NCI-H146 treated with DMSO at 0.1 percent for 48 hours (cell line): ENCODE results near the gene IPP.
"Not testable (repeated sequence)": the region's sequence is repeated elsewhere in the genome, so short reads cannot be mapped to it uniquely, and the experiment has no call there.

Experiments
- DNase-seq: peaks from one replicate; lab custom pipeline; 2025; ENCODE audit not compliant: unreplicated experiment; lab: John Stamatoyannopoulos, UW

Gene IPP

GRCh38 chr1:45746922-45747321 lies 3.5 kb downstream of the IPP start:
- DNase-seq = no peak

GRCh38 chr1:45739641-45740156 lies 10.8 kb downstream of the IPP start:
- DNase-seq = not testable (repeated sequence)

GRCh38 chr1:45739137-45739536 lies 11.3 kb downstream of the IPP start:
- no peak for DNase-seq

GRCh38 chr1:45730780-45731319 lies 19.6 kb downstream of the IPP start:
- no peak for DNase-seq

GRCh38 chr1:45730075-45730779 lies 20.2 kb downstream of the IPP start:
- DNase-seq = no peak

- not testable (repeated sequence) for DNase-seq
Measured at GRCh38 chr1:45726007-45726406, 24.4 kb downstream of the IPP start.

- no peak for DNase-seq
Measured at GRCh38 chr1:45723248-45723930, 27.1 kb downstream of the IPP start.

GRCh38 chr1:45722809-45723208 lies 27.6 kb downstream of the IPP start:
- no peak for DNase-seq

GRCh38 chr1:45721207-45721606 lies 29.2 kb downstream of the IPP start:
- DNase-seq = no peak

GRCh38 chr1:45718289-45718688 lies 32.2 kb downstream of the IPP start:
- no peak for DNase-seq

GRCh38 chr1:45717386-45717785 lies 33.1 kb downstream of the IPP start:
- DNase-seq = not testable (repeated sequence)

- DNase-seq = no peak
Measured at GRCh38 chr1:45716700-45717099, 33.8 kb downstream of the IPP start.

GRCh38 chr1:45713711-45714110 lies 36.7 kb downstream of the IPP start:
- DNase-seq = no peak

- no peak for DNase-seq
Measured at GRCh38 chr1:45704637-45705036, 45.8 kb downstream of the IPP start.

- no peak for DNase-seq
Measured at GRCh38 chr1:45694823-45695222, 55.6 kb downstream of the IPP start.

GRCh38 chr1:45693811-45694210 lies 56.6 kb downstream of the IPP start:
- not testable (repeated sequence) for DNase-seq

GRCh38 chr1:45687754-45688740 lies 62.4 kb downstream of the IPP start, which contains the start of gene TMEM69:
Gene TMEM69, plus strand, starts transcription at chr1:45688181. Its CDS starts 2,888 bp downstream, at chr1:45691069.
- DNase-seq = peak; percentile 61

- peak; percentile 90 for DNase-seq
Measured at GRCh38 chr1:45687014-45687753, 63.3 kb downstream of the IPP start.

GRCh38 chr1:45686288-45687013 lies 64.0 kb downstream of the IPP start, which contains the start of gene GPBP1L1:
Gene GPBP1L1, minus strand, starts transcription at chr1:45686533. Its CDS starts 27,446 bp downstream, at chr1:45659087.
- peak; percentile 64 for DNase-seq

- no peak for DNase-seq
Measured at GRCh38 chr1:45686015-45686287, 64.5 kb downstream of the IPP start.
